Measurements from ENCODE around the gene FOXN3.

Gene FOXN3

GRCh38 chr14:89365061-89365801 is 51.8 kb downstream of the FOXN3 start:
- no peak overlapping the region for H3K4me3 ChIP-seq (ENCODE audit: low read length)
- no peak for DNase-seq (ENCODE audit: low read depth)
- TF ChIP-seq, protein P1, sequence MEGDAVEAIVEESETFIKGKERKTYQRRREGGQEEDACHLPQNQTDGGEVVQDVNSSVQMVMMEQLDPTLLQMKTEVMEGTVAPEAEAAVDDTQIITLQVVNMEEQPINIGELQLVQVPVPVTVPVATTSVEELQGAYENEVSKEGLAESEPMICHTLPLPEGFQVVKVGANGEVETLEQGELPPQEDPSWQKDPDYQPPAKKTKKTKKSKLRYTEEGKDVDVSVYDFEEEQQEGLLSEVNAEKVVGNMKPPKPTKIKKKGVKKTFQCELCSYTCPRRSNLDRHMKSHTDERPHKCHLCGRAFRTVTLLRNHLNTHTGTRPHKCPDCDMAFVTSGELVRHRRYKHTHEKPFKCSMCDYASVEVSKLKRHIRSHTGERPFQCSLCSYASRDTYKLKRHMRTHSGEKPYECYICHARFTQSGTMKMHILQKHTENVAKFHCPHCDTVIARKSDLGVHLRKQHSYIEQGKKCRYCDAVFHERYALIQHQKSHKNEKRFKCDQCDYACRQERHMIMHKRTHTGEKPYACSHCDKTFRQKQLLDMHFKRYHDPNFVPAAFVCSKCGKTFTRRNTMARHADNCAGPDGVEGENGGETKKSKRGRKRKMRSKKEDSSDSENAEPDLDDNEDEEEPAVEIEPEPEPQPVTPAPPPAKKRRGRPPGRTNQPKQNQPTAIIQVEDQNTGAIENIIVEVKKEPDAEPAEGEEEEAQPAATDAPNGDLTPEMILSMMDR (conservative IDR thresholded peaks at IDR 0.05; ENCODE audit: low read depth, low read length) = no peak

DNA sequence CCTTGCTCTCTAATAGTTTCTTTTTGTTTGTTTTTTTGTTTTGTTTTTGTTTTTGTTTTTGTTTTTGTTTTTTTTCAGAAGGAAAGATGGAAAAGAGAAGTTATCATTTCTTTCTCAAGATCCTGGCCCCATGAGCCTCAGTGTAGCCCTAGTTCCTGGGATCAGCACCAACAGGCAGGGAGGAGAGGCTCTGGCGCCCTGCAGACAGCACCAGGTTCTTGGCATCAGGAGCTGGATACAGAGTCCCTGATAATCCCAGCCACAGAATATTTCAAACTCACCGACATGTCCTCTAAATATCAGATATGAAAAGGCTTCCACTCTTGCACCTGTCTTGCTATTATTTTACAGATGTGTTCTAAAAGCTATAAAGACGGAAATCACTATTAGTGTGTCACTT is 52.7 kb downstream of the FOXN3 start:
- H3K4me3 ChIP-seq (ENCODE audit: low read length) = no peak overlapping the region
- no peak for DNase-seq (ENCODE audit: low read depth)
- TF ChIP-seq, protein P1 (conservative IDR thresholded peaks at IDR 0.05; ENCODE audit: low read depth, low read length) = no peak

DNA sequence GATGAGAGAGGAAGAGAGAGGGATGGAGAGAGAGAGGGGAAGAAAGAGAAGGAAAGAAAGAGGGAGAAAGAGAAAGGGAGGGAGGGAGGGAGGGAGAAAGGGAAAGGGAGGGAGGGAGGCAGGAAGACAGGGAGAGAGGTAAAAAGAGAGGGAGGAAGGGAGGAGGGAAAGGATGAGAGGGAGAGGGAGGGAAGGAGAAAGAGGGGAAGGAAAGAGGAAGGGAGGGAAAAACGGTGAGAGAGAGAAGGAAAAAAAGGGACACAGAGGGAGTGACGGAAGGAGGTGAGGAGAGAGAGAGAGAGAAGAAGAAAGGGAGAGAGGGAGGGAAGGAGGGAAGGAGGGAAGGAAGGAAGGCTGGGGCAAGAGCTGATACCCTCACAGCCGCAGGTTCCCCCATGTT is 56.8 kb downstream of the FOXN3 start:
- no peak overlapping the region for H3K4me3 ChIP-seq (ENCODE audit: low read length)
- DNase-seq (ENCODE audit: low read depth) = no peak
- TF ChIP-seq, protein P1 (conservative IDR thresholded peaks at IDR 0.05; ENCODE audit: low read depth, low read length) = no peak

DNA sequence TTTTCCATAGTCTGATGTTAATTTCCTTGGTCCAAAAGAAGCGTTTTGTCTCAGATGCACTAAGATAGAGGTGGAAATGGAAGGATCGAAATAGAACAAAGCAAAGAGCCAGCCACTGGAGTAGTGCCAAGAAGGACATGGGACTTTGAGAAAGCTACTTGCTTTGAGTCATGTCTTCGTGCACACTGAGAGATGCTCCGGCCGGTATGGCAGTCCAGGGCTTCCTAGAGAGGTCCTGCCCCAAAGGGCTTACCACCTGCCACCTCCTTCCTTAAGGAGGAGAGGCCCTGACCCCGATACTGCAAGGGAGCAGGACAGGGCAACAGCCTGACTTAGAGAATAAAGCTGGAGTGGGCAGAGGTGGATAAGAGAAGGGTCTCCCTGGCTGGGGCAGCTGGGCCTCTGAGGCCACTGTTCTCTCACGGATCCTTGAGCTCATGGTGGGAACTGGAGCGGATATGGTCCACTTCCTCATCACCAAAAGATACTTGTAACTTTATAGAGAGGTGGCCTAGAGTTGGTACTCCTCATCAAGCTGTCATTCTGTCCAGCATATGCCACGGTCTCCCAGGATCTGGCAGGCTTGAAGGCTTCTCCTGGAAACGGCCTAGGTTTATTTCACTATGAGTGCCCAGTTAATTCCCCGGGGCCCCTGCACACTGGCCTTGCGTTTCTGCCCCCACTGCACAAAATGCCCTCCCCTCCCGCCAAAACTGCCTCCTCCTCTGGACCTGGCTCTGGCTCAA is 57.4 kb downstream of the FOXN3 start:
- TF ChIP-seq, protein P1 (conservative IDR thresholded peaks at IDR 0.05; ENCODE audit: low read depth, low read length) = no peak
- no peak overlapping the region for H3K4me3 ChIP-seq (ENCODE audit: low read length)
- DNase-seq (ENCODE audit: low read depth) = no peak

DNA sequence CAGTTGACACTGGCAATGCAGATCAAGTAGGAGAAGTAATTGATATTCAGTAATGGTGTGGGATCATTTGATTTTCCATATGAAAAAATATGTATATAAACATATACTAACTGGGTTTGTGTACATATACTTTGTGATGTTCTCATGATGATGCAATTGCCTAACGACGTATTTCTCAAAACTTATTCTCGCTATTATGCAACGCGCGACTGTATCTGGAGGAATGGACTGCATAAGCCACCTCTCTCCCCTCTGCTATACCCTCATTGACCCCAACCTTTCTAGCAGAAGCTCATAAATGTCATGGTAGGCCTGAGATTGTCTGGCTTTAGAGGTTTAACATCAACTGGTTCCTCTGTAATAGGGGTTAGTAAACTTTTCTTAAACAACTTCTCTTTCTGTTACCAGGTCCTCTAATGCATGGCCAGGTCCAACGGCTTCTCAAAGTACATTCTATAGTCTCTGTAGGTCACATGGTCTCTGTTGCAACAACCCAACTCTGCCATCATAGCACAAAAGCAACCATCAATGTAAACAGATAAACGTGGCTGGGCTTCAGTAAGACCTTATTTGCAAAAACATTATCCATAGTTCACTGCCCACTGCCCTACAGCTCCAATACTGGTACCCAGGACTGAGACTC is 59.3 kb downstream of the FOXN3 start:
- no peak for DNase-seq (ENCODE audit: low read depth)
- TF ChIP-seq, protein P1 (conservative IDR thresholded peaks at IDR 0.05; ENCODE audit: low read depth, low read length) = no peak
- no peak overlapping the region for H3K4me3 ChIP-seq (ENCODE audit: low read length)

DNA sequence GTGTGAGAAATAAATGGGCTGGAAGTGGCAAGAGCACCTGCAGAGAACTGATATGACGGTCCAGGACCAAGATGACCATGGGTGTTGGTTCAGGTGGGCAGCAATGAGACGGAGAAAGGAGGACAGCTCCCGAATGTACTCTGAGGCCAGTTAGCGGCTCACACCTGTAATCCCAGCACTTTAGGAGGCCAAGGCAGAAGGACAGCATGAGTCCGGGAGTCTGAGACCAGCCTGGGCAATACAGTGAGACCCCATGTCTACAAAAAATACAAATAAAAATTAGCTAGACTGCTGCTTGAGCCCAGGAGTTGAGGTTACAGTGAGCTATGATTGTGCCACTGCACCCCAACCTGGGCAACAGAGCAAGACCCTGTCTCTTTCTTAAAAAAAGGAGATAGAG is 60.1 kb downstream of the FOXN3 start:
- H3K4me3 ChIP-seq (ENCODE audit: low read length) = no peak overlapping the region
- no peak for DNase-seq (ENCODE audit: low read depth)
- TF ChIP-seq, protein P1 (conservative IDR thresholded peaks at IDR 0.05; ENCODE audit: low read depth, low read length) = no peak

All from retinal pigment epithelial cell (primary cell).